ENCODE results near the gene HABP2. TPM values are rescaled to one million over a fixed set of nuclear protein-coding genes. Genes with fewer than 3 reads are reported as not detected.

Gene HABP2
- polyA plus RNA-seq, 3 donors = not detected

DNA sequence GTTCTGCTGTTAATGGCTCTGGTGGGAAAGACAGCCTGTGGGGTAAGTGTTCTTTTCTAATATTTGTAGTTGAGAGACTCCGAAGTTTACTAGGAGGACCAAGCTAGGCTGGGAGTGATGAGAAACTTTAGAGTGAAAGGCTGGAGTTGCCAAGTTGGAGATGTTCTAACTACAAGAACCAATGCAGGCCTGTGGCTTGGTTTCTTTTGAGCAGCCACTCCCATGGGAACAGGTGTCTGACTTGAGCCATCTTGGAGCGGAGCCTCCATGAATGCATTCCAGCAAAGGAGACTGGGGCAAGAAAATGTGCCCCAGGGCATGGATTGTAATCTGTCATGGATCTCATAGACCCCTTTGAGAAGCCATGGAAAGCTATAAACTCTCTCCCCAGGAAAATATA is 296 bp downstream of the HABP2 start:
- H3K36me3 ChIP-seq (replicated peaks in 1 of 2; ENCODE audit: control insufficient read depth in 1 of 2, insufficient read depth in 2 of 2, low read length in 2 of 2) = no peaks in the 10 kb centered on the region
- no peak overlapping the region for H3K4me2 ChIP-seq (replicated peaks; ENCODE audit: extremely low read depth, low read length, poor library complexity, severe bottlenecking)
- intact Hi-C loops (cut with micrococcal nuclease) = no loop called here
- H3K9ac ChIP-seq (ENCODE audit: insufficient read depth, low read length, poor library complexity, severe bottlenecking) = no peak overlapping the region
- no peak for DNase-seq
- H3K4me3 ChIP-seq (replicated peaks in 1 of 3; ENCODE audit: low read depth in 2 of 3, low read length in 3 of 3) = no peak overlapping the region
- Mint-ChIP-seq H3K27me3 (ENCODE audit: low read depth in 3 of 3) (peaks cover 7 to 15% (median 8%) of the 10 kb centered on the region in 3 donors), H3K4me1 (peaks cover 4% of the 10 kb centered on the region), H3K4me3 (no peak overlapping the region), H3K27ac (no peak overlapping the region), H3K9me3 (peaks cover 0 to 1% (median 0%) of the 10 kb centered on the region in 7 donors), H3K36me3 (no peaks in the 10 kb centered on the region)
- no peaks in the 10 kb centered on the region for H3K4me1 ChIP-seq (ENCODE audit: control insufficient read depth in 1 of 2, insufficient read depth in 2 of 2, low read length in 2 of 2)
- WGBS (ENCODE audit: insufficient coverage) = 87% methylated on average over 2 of the region's 2 CpGs
- H2AFZ ChIP-seq (ENCODE audit: insufficient read depth, low read depth, low read length, poor library complexity, severe bottlenecking) = no peak overlapping the region
- TF ChIP-seq CTCF (IDR thresholded peaks at IDR 0.05) = no peak
- H4K20me1 ChIP-seq (ENCODE audit: insufficient read depth, low read length) = no peaks in the 10 kb centered on the region
- no peaks in the 10 kb centered on the region for H3K9me3 ChIP-seq (replicated peaks in 1 of 2; ENCODE audit: control insufficient read depth in 1 of 2, insufficient read depth in 1 of 2, low read length in 2 of 2)
- no peak overlapping the region for H3K27ac ChIP-seq (ENCODE audit: low read depth in 1 of 2, low read length in 2 of 2)
- peaks cover 0 to 5% of the 10 kb centered on the region in 2 donors for H3K27me3 ChIP-seq (ENCODE audit: control insufficient read depth in 2 of 2, insufficient read depth in 2 of 2, low read length in 2 of 2)
- no peaks in the 10 kb centered on the region for H3K79me2 ChIP-seq (ENCODE audit: insufficient read depth, low read length)

DNA sequence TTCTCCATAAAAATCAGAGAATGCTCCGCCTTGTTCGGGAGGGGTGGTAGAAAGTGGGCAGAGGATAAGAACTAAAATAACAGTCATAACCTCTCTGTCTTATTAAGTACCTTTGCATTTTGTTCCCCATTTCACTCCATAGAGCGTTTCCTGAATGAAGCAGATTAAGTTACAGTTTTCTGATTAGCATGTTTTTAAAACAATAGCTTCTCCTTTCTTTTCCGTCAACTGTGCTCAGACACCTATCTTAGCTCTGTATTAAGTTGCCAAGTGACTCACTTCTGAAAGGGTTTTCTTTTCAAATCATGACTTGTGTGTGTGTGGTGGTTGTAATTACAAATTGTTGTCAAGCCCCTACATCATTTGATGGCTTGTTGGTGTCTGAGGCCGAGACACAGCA is 1.4 kb downstream of the HABP2 start:
- H3K4me1 Mint-ChIP-seq = peaks cover 4% of the 10 kb centered on the region
- Histone ChIP-seq H2AFZ (ENCODE audit: insufficient read depth, low read depth, low read length, poor library complexity, severe bottlenecking) (no peak overlapping the region), H3K27me3 (ENCODE audit: control insufficient read depth in 2 of 2, insufficient read depth in 2 of 2, low read length in 2 of 2) (peaks cover 0 to 10% of the 10 kb centered on the region in 2 donors), H3K4me3 (replicated peaks in 1 of 3; ENCODE audit: low read depth in 2 of 3, low read length in 3 of 3) (no peak overlapping the region), H3K36me3 (replicated peaks in 1 of 2; ENCODE audit: control insufficient read depth in 1 of 2, insufficient read depth in 2 of 2, low read length in 2 of 2) (no peaks in the 10 kb centered on the region), H3K4me2 (replicated peaks; ENCODE audit: extremely low read depth, low read length, poor library complexity, severe bottlenecking) (no peak overlapping the region), H3K27ac (ENCODE audit: low read depth in 1 of 2, low read length in 2 of 2) (no peak overlapping the region), H3K9ac (ENCODE audit: insufficient read depth, low read length, poor library complexity, severe bottlenecking) (no peak overlapping the region), H3K4me1 (ENCODE audit: control insufficient read depth in 1 of 2, insufficient read depth in 2 of 2, low read length in 2 of 2) (no peaks in the 10 kb centered on the region), H3K9me3 (replicated peaks in 1 of 2; ENCODE audit: control insufficient read depth in 1 of 2, insufficient read depth in 1 of 2, low read length in 2 of 2) (no peaks in the 10 kb centered on the region), H3K79me2 (ENCODE audit: insufficient read depth, low read length) (no peaks in the 10 kb centered on the region), H4K20me1 (ENCODE audit: insufficient read depth, low read length) (no peaks in the 10 kb centered on the region)
- no peak overlapping the region for H3K4me3 Mint-ChIP-seq
- peaks cover 10 to 17% (median 12%) of the 10 kb centered on the region in 3 donors for H3K27me3 Mint-ChIP-seq (ENCODE audit: low read depth in 3 of 3)
- TF ChIP-seq CTCF (IDR thresholded peaks at IDR 0.05) = no peak
- DNase-seq = no peak
- H3K27ac Mint-ChIP-seq = no peak overlapping the region
- H3K36me3 Mint-ChIP-seq = no peaks in the 10 kb centered on the region
- intact Hi-C loops (cut with micrococcal nuclease) = no loop called here
- 100% methylated on average over 1 of the region's 5 CpGs for WGBS (ENCODE audit: insufficient coverage)
- peaks cover 0 to 1% (median 0%) of the 10 kb centered on the region in 7 donors for H3K9me3 Mint-ChIP-seq

Measured in CD14-positive monocyte (primary cell).